C4-2B (cell line): ENCODE results near the gene RBM28.

Experiments used
- CTCF ChIP-seq: fragments of 450-650 bp; conservative IDR thresholded peaks from 2 replicates; pipeline ENCODE4 v1.5.1; 2017; ENCODE audit warnings: mild to moderate bottlenecking
- ZFX ChIP-seq: fragments of 450-650 bp; IDR thresholded peaks from 2 replicates; pipeline ENCODE4 v1.6.1; 2017

DNA sequence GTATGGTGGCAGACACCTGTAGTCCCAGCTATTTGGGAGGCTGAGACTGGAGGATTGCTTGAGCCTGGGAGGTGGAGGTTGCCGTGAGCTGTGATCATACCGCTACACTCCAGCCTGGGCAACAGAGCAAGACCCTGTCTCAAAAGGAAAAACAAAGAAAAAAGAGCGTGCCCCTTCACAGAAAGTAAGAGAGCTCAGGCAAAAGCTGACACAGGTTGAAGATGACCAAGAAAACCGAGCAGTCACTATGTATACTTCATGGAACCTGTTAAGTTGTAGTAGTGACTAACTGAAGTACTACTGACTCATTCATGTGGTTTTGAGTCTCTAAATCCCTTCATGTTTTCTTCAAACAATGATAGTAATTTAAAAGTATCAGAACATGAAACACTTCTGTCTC lies 19.0 kb upstream of the RBM28 start:
- TF ChIP-seq CTCF (no peak), ZFX (no peak)
